Esophagus muscularis mucosa (tissue), 4 donors: ENCODE measurements around the gene EPSTI1. TPM values are rescaled to one million over a fixed set of nuclear protein-coding genes. Genes with fewer than 3 reads are reported as not detected.
"Not testable (repeated sequence)": the region's sequence is repeated elsewhere in the genome, so short reads cannot be mapped to it uniquely, and the experiment has no call there.

Source experiments
- DNase-seq: peaks from one replicate; pipeline ENCODE4 v3.0.0-alpha.2; 2017; ENCODE audit errors: extremely low spot score
- H3K27ac ChIP-seq, 4 donors: fragments of 200-600 bp; sonication (generic); replicated peaks in 1 of 4; 1 replicate in 3 of 4; 2 replicates in 1 of 4; pipeline ENCODE4 v1.5.1; 2016 to 2019; ENCODE audit warnings: mild to moderate bottlenecking in 1 of 4
- H3K27me3 ChIP-seq, 4 donors: fragments of 200-600 bp; sonication (generic); one replicate each; pipeline versions ENCODE4 v1.5.1 to v1.6.0; 2016 to 2019
- H3K36me3 ChIP-seq, 4 donors: fragments of 200-600 bp; sonication (generic); one replicate each; pipeline ENCODE4 v1.5.1; 2016 to 2019
- H3K4me1 ChIP-seq, 4 donors: fragments of 200-600 bp; sonication (generic); one replicate each; pipeline ENCODE4 v1.5.1; 2016 to 2019
- H3K4me3 ChIP-seq, 4 donors: fragments of 200-600 bp; sonication (generic); 1 replicate in 2 of 4; 2 replicates in 2 of 4; pipeline ENCODE4 v1.5.1; 2016 to 2019; ENCODE audit warnings: mild to moderate bottlenecking in 4 of 4, moderate library complexity in 1 of 4
- H3K9me3 ChIP-seq, 4 donors: fragments of 200-600 bp; sonication (generic); 1 replicate in 3 of 4; 2 replicates in 1 of 4; pipeline ENCODE4 v1.5.1; 2016 to 2019
- EP300 ChIP-seq: sonication (generic); formaldehyde crosslinking; IDR thresholded peaks from one replicate; pipeline ENCODE4 v1.6.1; 2017; ENCODE audit warnings: antibody characterized with exemption
- POLR2A ChIP-seq: fragments of 450-650 bp; IDR thresholded peaks from one replicate; pipeline ENCODE4 v1.6.1; 2017; ENCODE audit warnings: antibody characterized with exemption, moderate library complexity, mild to moderate bottlenecking, low read depth
- POLR2AphosphoS5 ChIP-seq, 2 donors: sonication (generic); formaldehyde crosslinking; IDR thresholded peaks; one replicate each; pipeline ENCODE4 v1.6.1; 2017; ENCODE audit warnings: antibody characterized with exemption in 2 of 2
- WGBS: methylation state at CpG from one replicate; pipeline ENCODE4 v1.1.5; 2018; 5-methylcytosine and 5-hydroxymethylcytosine counted together
- intact Hi-C: fragments of 100-400 bp; cut with DNase I; formaldehyde crosslinking; loops from one replicate; pipeline ENCODE4 v1.15.1; 2023
- total RNA-seq, 4 donors: library from RNA; depleted of rRNA; stranded (reverse); fragments of >200 nt; gene quantifications; one replicate each; pipeline versions ENCODE4 v1.1.0 to v1.2.1, GENCODE V29; 2016
- TF ChIP-seq, protein P1 (sequence below), 3 experiments: fragments of 200-600 bp in 2 of 3; fragments of 450-650 bp in 1 of 3; sonication (generic) in 2 of 3; IDR thresholded peaks; one replicate each; pipeline ENCODE4 v1.5.1; 2017 to 2019; ENCODE audit warnings: antibody characterized with exemption in 3 of 3, mild to moderate bottlenecking in 2 of 3, moderate library complexity in 1 of 3

The EPSTI1 gene
- total RNA-seq, 4 donors from 2014 or later = 4.6 to 16.3 (median 9.6) TPM

DNA sequence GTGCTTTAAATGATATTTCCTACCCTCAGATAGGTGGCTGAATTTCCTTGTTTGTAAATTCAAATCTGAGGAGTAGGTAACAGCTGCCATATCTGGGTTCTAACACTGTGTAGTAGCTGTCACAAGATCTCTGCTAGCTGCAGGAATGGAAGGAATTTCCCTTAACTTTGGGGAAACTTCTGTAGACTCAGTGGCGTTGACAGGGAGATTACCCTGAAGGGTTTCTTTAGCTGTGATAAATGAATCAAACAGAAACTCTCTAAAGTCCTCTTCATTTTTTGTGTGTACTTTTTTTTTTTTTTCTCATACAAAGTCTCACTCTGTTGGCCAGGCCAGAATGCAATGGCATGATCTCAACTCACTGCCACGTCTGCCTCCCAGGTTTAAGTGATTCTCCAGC is 5.3 kb upstream of the EPSTI1 start:
- Histone ChIP-seq H3K9me3 (no peaks in the 10 kb centered on the region), H3K36me3 (no peaks in the 10 kb centered on the region), H3K27me3 (no peaks in the 10 kb centered on the region), H3K27ac (peak overlapping the region in 1 of 4 donors; percentile 2), H3K4me1 (peaks cover 0 to 15% (median 6%) of the 10 kb centered on the region in 4 donors), H3K4me3 (no peak overlapping the region)
- TF ChIP-seq, protein P1, sequence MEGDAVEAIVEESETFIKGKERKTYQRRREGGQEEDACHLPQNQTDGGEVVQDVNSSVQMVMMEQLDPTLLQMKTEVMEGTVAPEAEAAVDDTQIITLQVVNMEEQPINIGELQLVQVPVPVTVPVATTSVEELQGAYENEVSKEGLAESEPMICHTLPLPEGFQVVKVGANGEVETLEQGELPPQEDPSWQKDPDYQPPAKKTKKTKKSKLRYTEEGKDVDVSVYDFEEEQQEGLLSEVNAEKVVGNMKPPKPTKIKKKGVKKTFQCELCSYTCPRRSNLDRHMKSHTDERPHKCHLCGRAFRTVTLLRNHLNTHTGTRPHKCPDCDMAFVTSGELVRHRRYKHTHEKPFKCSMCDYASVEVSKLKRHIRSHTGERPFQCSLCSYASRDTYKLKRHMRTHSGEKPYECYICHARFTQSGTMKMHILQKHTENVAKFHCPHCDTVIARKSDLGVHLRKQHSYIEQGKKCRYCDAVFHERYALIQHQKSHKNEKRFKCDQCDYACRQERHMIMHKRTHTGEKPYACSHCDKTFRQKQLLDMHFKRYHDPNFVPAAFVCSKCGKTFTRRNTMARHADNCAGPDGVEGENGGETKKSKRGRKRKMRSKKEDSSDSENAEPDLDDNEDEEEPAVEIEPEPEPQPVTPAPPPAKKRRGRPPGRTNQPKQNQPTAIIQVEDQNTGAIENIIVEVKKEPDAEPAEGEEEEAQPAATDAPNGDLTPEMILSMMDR (IDR thresholded peaks at IDR 0.05) = no peak
- no peak for TF ChIP-seq POLR2AphosphoS5 (IDR thresholded peaks at IDR 0.05)
- WGBS = 65% methylated on average over 2 of the region's 2 CpGs
- no peak for DNase-seq
- intact Hi-C loops = no loop called here

DNA sequence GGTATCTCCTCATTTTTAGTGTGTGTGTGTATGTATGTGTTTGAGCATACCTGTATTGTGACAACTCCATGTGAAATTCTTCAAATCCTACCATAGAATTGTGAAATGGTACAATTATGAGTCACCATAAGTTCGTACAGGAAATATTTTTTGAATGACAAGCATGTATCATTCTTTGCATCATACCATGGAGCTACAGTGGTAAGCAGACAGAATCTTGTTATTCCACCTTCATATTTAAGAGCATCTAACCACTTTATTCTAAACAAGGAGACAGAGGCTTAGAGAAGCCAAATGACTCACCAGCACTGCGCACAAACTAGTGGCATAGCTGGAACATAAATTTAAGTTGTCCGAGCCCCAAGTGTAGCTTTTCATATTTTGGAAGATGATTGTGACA is 4.5 kb upstream of the EPSTI1 start:
- Histone ChIP-seq H3K4me3 (no peak overlapping the region), H3K4me1 (peaks cover 0 to 19% (median 8%) of the 10 kb centered on the region in 4 donors), H3K27me3 (no peaks in the 10 kb centered on the region), H3K27ac (no peak overlapping the region), H3K36me3 (no peaks in the 10 kb centered on the region), H3K9me3 (no peaks in the 10 kb centered on the region)
- intact Hi-C loops = no loop called here
- no peak for DNase-seq
- 82% methylated on average over 3 of the region's 3 CpGs for WGBS
- TF ChIP-seq EP300 = no peak
- TF ChIP-seq POLR2AphosphoS5 (IDR thresholded peaks at IDR 0.05) = no peak
- TF ChIP-seq POLR2A = no peak
- TF ChIP-seq, protein P1 (IDR thresholded peaks at IDR 0.05) = no peak

DNA sequence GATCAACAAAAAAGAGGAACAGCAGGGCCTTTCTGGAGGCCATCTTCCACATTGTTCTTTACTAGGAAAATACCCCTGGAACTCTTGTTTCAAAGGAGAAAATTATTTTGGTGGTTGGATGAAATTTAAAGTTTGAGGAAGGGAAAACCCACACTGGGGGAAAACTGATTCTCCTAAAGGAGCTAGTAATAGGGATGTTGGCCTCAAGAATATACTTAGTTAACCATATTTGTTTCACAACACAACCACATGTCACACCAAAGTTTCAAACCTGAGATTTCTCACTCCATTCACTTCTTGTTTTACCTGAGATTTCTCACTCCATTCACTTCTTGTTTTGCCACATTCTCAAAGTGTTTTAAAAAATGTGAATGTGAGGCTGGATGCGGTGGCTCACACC is 2.8 kb upstream of the EPSTI1 start:
- 100% methylated on average over 1 of the region's 1 CpG for WGBS
- peaks cover 14 to 36% (median 25%) of the 10 kb centered on the region in 4 donors for H3K4me1 ChIP-seq
- no peak overlapping the region for H3K27ac ChIP-seq
- DNase-seq = no peak
- H3K4me3 ChIP-seq = no peak overlapping the region
- no peaks in the 10 kb centered on the region for H3K9me3 ChIP-seq
- TF ChIP-seq EP300 (no peak), POLR2AphosphoS5 (IDR thresholded peaks at IDR 0.05) (no peak), POLR2A (no peak)
- TF ChIP-seq, protein P1 (IDR thresholded peaks at IDR 0.05) = no peak
- intact Hi-C loops = no loop called here
- H3K36me3 ChIP-seq = no peaks in the 10 kb centered on the region
- no peaks in the 10 kb centered on the region for H3K27me3 ChIP-seq

DNA sequence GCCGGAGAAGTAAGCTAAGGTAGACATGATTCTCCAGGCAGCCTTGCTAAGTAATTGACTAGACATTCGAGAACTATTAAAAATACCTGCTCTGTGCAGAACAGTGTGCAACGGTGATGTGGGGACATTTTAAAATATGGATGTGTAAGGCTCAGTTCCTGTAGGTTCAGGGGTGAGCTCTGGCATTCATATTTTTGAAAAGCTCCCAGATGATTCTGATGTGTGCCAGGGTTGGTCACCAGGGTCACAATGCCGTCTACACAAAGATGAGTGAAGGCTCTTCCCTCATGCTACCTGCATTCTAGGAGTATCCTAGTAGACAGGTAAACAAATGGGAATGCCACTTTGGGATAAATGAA is 702 bp upstream of the EPSTI1 start:
- TF ChIP-seq POLR2A = no peak
- TF ChIP-seq POLR2AphosphoS5 (IDR thresholded peaks at IDR 0.05) = no peak
- no peak for TF ChIP-seq EP300
- TF ChIP-seq, protein P1 (IDR thresholded peaks at IDR 0.05) = no peak
- 70% methylated on average over 4 of the region's 4 CpGs for WGBS
- DNase-seq = no peak
- H3K4me1 ChIP-seq = peaks cover 14 to 36% (median 26%) of the 10 kb centered on the region in 4 donors
- no peaks in the 10 kb centered on the region for H3K9me3 ChIP-seq
- H3K27ac ChIP-seq = peak overlapping the region; percentile 75 to 91 (median 86)
- peak overlapping the region; percentile 62 to 81 (median 78) for H3K4me3 ChIP-seq
- H3K36me3 ChIP-seq = no peaks in the 10 kb centered on the region
- intact Hi-C loops = no loop called here
- H3K27me3 ChIP-seq = no peaks in the 10 kb centered on the region

DNA sequence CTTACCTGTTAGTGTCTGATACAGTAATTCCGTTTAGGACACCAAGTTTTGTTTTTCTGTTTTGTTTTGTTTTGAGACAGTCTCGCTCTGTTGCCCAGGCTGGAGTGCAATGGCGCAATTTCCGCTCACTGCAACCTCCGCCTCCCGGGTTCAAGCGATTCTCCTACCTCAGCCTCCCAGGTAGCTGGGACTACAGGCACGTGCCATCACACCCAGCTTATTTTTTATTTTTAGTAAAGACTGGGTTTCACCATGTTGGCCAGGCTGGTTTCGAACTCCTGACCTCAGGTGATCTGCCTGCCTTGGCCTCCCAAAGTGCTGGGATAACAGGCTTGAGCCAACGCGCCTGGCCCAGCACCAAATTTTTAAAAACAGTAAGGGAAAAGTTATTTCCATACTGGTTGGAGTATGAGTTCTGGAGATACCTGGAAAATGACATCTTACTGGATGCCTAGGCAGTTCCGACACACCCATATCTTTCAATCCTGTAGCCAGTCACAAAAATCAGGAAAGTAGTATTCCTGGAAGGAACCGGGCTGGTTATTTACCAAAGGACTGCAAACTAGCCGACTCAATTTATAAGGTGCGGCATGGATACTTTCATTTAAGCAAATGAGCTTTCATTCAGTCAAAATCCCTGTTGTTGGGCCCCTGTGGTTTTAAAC is 676 bp downstream of the EPSTI1 start:
- Histone ChIP-seq H3K27ac (peak overlapping the region; percentile 75 to 91 (median 86)), H3K4me3 (peak overlapping the region; percentile 62 to 81 (median 78)), H3K4me1 (peaks cover 14 to 29% (median 25%) of the 10 kb centered on the region in 4 donors)
- DNase-seq, H3K9me3 ChIP-seq, H3K27me3 ChIP-seq, H3K36me3 ChIP-seq, intact Hi-C loops: not testable (repeated sequence)
- WGBS = 61% methylated on average over 15 of the region's 15 CpGs
